ENCODE measurements around the gene TTYH3. TPM values are rescaled to one million over a fixed set of nuclear protein-coding genes. Genes with fewer than 3 reads are reported as not detected.
"Not testable (repeated sequence)": the region's sequence is repeated elsewhere in the genome, so short reads cannot be mapped to it uniquely, and the experiment has no call there.

TTYH3 gene
- total RNA-seq, 4 donors from 2014 or later: 14.0 to 26.3 (median 19.5) TPM

GRCh38 chr7:2666588-2667250 is 34.9 kb downstream of the TTYH3 start:
- Histone ChIP-seq H3K27me3 (no peaks in the 10 kb centered on the region), H3K27ac (no peak overlapping the region), H3K36me3 (peaks cover 9% of the 10 kb centered on the region), H3K4me3 (no peak overlapping the region), H3K9me3 (no peaks in the 10 kb centered on the region), H3K4me1 (peaks cover 19% of the 10 kb centered on the region)
- no peak for DNase-seq (ENCODE audit: low spot score in 2 of 2)
- no peak for TF ChIP-seq POLR2AphosphoS5 (IDR thresholded peaks at IDR 0.05)
- TF ChIP-seq EP300 (IDR thresholded peaks at IDR 0.05): no peak
- no peak for TF ChIP-seq CTCF (IDR thresholded peaks at IDR 0.05)
- no peak for TF ChIP-seq POLR2A (IDR thresholded peaks at IDR 0.05)
- 65% methylated on average over 14 of the region's 18 CpGs for WGBS

GRCh38 chr7:2667843-2668242 is 36.1 kb downstream of the TTYH3 start:
- Histone ChIP-seq H3K27ac (no peak overlapping the region), H3K4me1 (peaks cover 8% of the 10 kb centered on the region), H3K36me3 (no peaks in the 10 kb centered on the region), H3K4me3 (no peak overlapping the region), H3K9me3 (no peaks in the 10 kb centered on the region), H3K27me3 (no peaks in the 10 kb centered on the region)
- DNase-seq (ENCODE audit: low spot score in 2 of 2): no peak
- 74% methylated on average over 7 of the region's 7 CpGs for whole genome bisulfite sequencing
- TF ChIP-seq EP300 (IDR thresholded peaks at IDR 0.05) (no peak), POLR2AphosphoS5 (IDR thresholded peaks at IDR 0.05) (no peak), CTCF (IDR thresholded peaks at IDR 0.05) (no peak), POLR2A (IDR thresholded peaks at IDR 0.05) (no peak)

GRCh38 chr7:2668401-2668800 is 36.6 kb downstream of the TTYH3 start:
- no peak overlapping the region for H3K27ac ChIP-seq
- H3K4me1 ChIP-seq: peaks cover 4% of the 10 kb centered on the region
- no peak overlapping the region for H3K4me3 ChIP-seq
- TF ChIP-seq POLR2AphosphoS5 (IDR thresholded peaks at IDR 0.05): no peak
- TF ChIP-seq EP300 (IDR thresholded peaks at IDR 0.05): no peak
- TF ChIP-seq POLR2A (IDR thresholded peaks at IDR 0.05): no peak
- TF ChIP-seq CTCF (IDR thresholded peaks at IDR 0.05): no peak
- WGBS: 70% methylated on average over 6 of the region's 6 CpGs
- H3K36me3 ChIP-seq: no peaks in the 10 kb centered on the region
- DNase-seq (ENCODE audit: low spot score in 2 of 2): no peak
- no peaks in the 10 kb centered on the region for H3K27me3 ChIP-seq
- no peaks in the 10 kb centered on the region for H3K9me3 ChIP-seq

GRCh38 chr7:2670171-2670570 is 38.4 kb downstream of the TTYH3 start:
- WGBS: 82% methylated on average over 13 of the region's 13 CpGs
- no peak for TF ChIP-seq CTCF (IDR thresholded peaks at IDR 0.05)
- TF ChIP-seq POLR2AphosphoS5 (IDR thresholded peaks at IDR 0.05): no peak
- no peak for TF ChIP-seq POLR2A (IDR thresholded peaks at IDR 0.05)
- TF ChIP-seq EP300 (IDR thresholded peaks at IDR 0.05): no peak
- no peak for DNase-seq (ENCODE audit: low spot score in 2 of 2)
- H3K27ac ChIP-seq: no peak overlapping the region
- no peak overlapping the region for H3K4me3 ChIP-seq
- no peaks in the 10 kb centered on the region for H3K27me3 ChIP-seq
- no peaks in the 10 kb centered on the region for H3K36me3 ChIP-seq
- peaks cover 4% of the 10 kb centered on the region for H3K4me1 ChIP-seq
- no peaks in the 10 kb centered on the region for H3K9me3 ChIP-seq

GRCh38 chr7:2670720-2671391 is 39.1 kb downstream of the TTYH3 start:
- Histone ChIP-seq H3K9me3 (no peaks in the 10 kb centered on the region), H3K36me3 (no peaks in the 10 kb centered on the region), H3K4me1 (no peaks in the 10 kb centered on the region), H3K27me3 (no peaks in the 10 kb centered on the region), H3K4me3 (no peak overlapping the region), H3K27ac (no peak overlapping the region)
- 24% methylated on average over 24 of the region's 25 CpGs for WGBS
- no peak for TF ChIP-seq EP300 (IDR thresholded peaks at IDR 0.05)
- no peak for TF ChIP-seq POLR2AphosphoS5 (IDR thresholded peaks at IDR 0.05)
- TF ChIP-seq POLR2A (IDR thresholded peaks at IDR 0.05): no peak
- peak; percentile 35 to 82 for TF ChIP-seq CTCF (IDR thresholded peaks at IDR 0.05)
- DNase-seq (ENCODE audit: low spot score in 2 of 2): peak in 1 of 2 donors; percentile 73

GRCh38 chr7:2673214-2673613 is 41.4 kb downstream of the TTYH3 start:
- DNase-seq (ENCODE audit: low spot score in 2 of 2); H3K27ac ChIP-seq: not testable (repeated sequence)
- 79% methylated on average over 5 of the region's 6 CpGs for WGBS

More at GRCh38 chr7:2673214-2673613, 41.4 kb downstream of the TTYH3 start:
- H3K4me3 ChIP-seq, H3K4me1 ChIP-seq, H3K36me3 ChIP-seq, H3K27me3 ChIP-seq, H3K9me3 ChIP-seq: not testable (repeated sequence)

Data from suprapubic skin (tissue), 4 donors.